ENCODE results near the gene GJB5. TPM values are rescaled to one million over a fixed set of nuclear protein-coding genes. Genes with fewer than 3 reads are reported as not detected.
A peak's percentile ranks its signal among the peaks of the same experiment; 100 is the strongest.
"Not testable (repeated sequence)": the region's sequence is repeated elsewhere in the genome, so short reads cannot be mapped to it uniquely, and the experiment has no call there.

The GJB5 gene
- polyA plus RNA-seq, 2 donors: 46.0 to 99.0 TPM

DNA sequence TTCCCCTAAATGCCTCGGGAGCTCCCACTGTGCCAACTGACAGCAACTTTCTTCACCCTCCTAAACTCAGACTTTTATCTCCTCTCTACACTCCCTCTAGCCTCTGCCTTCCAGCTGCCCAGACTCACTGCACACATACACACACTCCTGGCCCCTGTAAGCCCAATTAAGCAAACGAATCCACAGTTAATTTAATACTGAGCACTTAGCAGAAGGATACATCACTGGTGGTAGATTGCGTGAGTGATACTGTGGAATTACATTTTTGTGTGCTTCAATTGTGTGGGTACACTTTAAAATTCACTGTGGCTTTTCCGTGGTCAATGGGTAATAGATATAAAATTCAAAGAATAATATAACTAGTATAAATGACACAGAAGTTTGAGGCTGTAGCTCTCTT is 33.6 kb upstream of the GJB5 start:
- no peaks in the 10 kb centered on the region for H3K36me3 ChIP-seq (ENCODE audit: control insufficient read depth in 2 of 2, insufficient read depth in 2 of 2, low read length in 1 of 2)
- H3K4me3 ChIP-seq (ENCODE audit: low read depth in 1 of 2, low read length in 2 of 2): no peak overlapping the region
- 66 to 68% methylated on average over 4 of the region's 4 CpGs for WGBS, 2 donors
- no peaks in the 10 kb centered on the region for H3K9me3 ChIP-seq (ENCODE audit: control insufficient read depth in 2 of 2, insufficient read depth in 1 of 2, low read depth in 1 of 2, low read length in 1 of 2)
- H3K27me3 ChIP-seq (ENCODE audit: control insufficient read depth in 1 of 2, insufficient read depth in 2 of 2, low read length in 2 of 2): no peaks in the 10 kb centered on the region
- H3K4me1 ChIP-seq (ENCODE audit: control insufficient read depth in 2 of 2, insufficient read depth in 2 of 2, low read length in 1 of 2): no peaks in the 10 kb centered on the region
- no peak overlapping the region for H3K27ac ChIP-seq (ENCODE audit: low read depth in 2 of 2, low read length in 1 of 2)

DNA sequence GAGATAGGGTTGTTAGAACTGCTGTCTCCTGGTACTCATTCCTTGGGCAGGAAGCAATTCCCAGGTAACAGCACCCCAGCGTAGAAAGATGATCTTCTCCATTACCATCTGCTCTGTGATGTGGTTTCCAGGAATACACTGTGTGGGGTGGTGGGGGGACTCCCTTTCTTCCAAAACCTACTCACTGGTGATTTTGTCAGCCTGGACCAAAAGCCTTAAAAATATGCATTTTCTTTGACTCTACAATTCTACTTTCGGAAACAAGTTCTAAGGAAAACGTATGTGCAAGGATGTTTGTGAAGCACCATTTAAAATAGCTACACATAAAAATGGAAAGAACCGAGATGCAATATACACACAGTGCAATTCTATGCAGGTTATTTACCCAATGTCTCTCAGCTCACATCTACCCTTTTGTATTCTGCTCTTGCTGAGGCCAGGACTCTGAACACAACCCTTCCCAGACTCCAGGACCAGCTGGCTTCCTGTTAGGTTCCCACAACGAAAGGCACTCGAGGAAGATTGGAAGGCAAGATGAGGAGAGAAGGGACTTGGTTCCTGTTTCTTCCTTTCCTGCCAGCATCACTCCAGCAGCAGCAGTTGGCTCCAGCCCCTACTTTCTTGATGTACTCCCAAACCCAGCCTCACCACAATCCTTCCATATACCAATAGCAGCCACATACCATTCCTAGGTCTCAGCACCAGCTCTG is 33.0 kb upstream of the GJB5 start:
- H3K9me3 ChIP-seq (ENCODE audit: control insufficient read depth in 2 of 2, insufficient read depth in 1 of 2, low read depth in 1 of 2, low read length in 1 of 2): no peaks in the 10 kb centered on the region
- no peaks in the 10 kb centered on the region for H3K4me1 ChIP-seq (ENCODE audit: control insufficient read depth in 2 of 2, insufficient read depth in 2 of 2, low read length in 1 of 2)
- H3K4me3 ChIP-seq (ENCODE audit: low read depth in 1 of 2, low read length in 2 of 2): no peak overlapping the region
- 71 to 79% methylated on average over 6 of the region's 6 CpGs for WGBS, 2 donors
- H3K27ac ChIP-seq (ENCODE audit: low read depth in 2 of 2, low read length in 1 of 2): no peak overlapping the region
- H3K36me3 ChIP-seq (ENCODE audit: control insufficient read depth in 2 of 2, insufficient read depth in 2 of 2, low read length in 1 of 2): no peaks in the 10 kb centered on the region
- no peaks in the 10 kb centered on the region for H3K27me3 ChIP-seq (ENCODE audit: control insufficient read depth in 1 of 2, insufficient read depth in 2 of 2, low read length in 2 of 2)

DNA sequence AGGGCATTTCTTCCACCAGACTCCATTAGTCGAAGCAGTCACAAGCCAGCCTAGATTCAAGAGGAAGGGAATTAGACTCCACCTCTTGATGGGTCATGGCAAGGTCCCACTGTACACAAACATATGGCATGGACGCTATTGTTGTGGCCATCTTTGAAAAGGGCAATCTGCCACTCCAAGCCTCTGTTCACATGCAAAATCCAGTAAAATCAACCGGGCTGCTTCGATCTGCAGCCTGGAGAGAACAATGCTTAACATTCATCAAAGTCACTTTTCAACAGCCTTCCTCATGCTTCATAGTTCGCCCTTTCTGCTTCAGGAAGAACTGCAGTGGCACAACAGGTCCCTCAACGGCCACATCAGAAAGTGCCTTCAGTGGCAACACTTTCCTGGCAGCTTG is 28.0 kb upstream of the GJB5 start:
- Histone ChIP-seq H3K4me3 (ENCODE audit: low read depth in 1 of 2, low read length in 2 of 2) (no peak overlapping the region), H3K27me3 (ENCODE audit: control insufficient read depth in 1 of 2, insufficient read depth in 2 of 2, low read length in 2 of 2) (no peaks in the 10 kb centered on the region), H3K4me1 (ENCODE audit: control insufficient read depth in 2 of 2, insufficient read depth in 2 of 2, low read length in 1 of 2) (no peaks in the 10 kb centered on the region), H3K9me3 (ENCODE audit: control insufficient read depth in 2 of 2, insufficient read depth in 1 of 2, low read depth in 1 of 2, low read length in 1 of 2) (no peaks in the 10 kb centered on the region), H3K27ac (ENCODE audit: low read depth in 2 of 2, low read length in 1 of 2) (no peak overlapping the region), H3K36me3 (ENCODE audit: control insufficient read depth in 2 of 2, insufficient read depth in 2 of 2, low read length in 1 of 2) (no peaks in the 10 kb centered on the region)
- 48 to 60% methylated on average over 6 of the region's 6 CpGs for WGBS, 2 donors

DNA sequence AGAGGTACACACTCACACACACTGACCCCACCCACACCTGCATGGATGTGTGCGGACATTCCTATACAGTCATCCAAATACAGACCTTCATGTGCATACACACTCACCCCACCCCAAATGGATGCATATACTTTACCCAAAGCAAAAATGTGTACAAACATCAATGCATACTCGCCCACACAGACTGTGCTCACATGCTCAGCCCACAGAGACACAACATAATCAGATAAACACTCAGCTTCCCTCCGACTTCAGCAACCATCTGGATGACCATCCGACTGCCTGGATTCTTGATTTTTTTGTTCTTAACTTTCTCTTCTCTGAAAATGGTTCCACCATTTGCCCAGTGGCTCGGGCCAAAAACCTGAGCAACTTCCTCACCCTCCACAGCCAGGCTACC is 24.4 kb upstream of the GJB5 start:
- no peaks in the 10 kb centered on the region for H3K4me1 ChIP-seq (ENCODE audit: control insufficient read depth in 2 of 2, insufficient read depth in 2 of 2, low read length in 1 of 2)
- no peaks in the 10 kb centered on the region for H3K36me3 ChIP-seq (ENCODE audit: control insufficient read depth in 2 of 2, insufficient read depth in 2 of 2, low read length in 1 of 2)
- H3K27me3 ChIP-seq (ENCODE audit: control insufficient read depth in 1 of 2, insufficient read depth in 2 of 2, low read length in 2 of 2): no peaks in the 10 kb centered on the region
- no peak overlapping the region for H3K4me3 ChIP-seq (ENCODE audit: low read depth in 1 of 2, low read length in 2 of 2)
- H3K9me3 ChIP-seq (ENCODE audit: control insufficient read depth in 2 of 2, insufficient read depth in 1 of 2, low read depth in 1 of 2, low read length in 1 of 2): no peaks in the 10 kb centered on the region
- H3K27ac ChIP-seq (ENCODE audit: low read depth in 2 of 2, low read length in 1 of 2): no peak overlapping the region
- WGBS, 2 donors: 80 to 82% methylated on average over 5 of the region's 5 CpGs

DNA sequence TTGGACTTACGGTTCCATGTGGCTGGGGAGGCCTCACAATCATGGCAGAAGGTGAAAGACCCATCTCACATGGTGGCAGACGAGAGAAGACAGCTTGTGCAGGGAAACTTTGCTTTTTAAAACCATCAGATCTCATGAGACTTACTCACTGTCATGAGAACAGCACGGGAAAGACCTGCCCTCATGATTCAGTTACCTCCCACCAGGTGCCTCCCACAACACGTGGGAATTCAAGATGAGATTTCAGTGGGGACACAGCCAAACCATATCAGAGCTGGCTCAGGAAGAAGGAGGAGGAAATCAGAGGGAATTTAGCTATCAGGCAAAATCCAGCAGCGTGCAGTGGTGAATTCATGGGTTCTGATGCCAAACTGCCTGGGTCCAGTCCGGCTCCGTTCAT is 22.0 kb upstream of the GJB5 start:
- H3K27ac ChIP-seq (ENCODE audit: low read depth in 2 of 2, low read length in 1 of 2); H3K4me3 ChIP-seq (ENCODE audit: low read depth in 1 of 2, low read length in 2 of 2); H3K27me3 ChIP-seq (ENCODE audit: control insufficient read depth in 1 of 2, insufficient read depth in 2 of 2, low read length in 2 of 2); H3K36me3 ChIP-seq (ENCODE audit: control insufficient read depth in 2 of 2, insufficient read depth in 2 of 2, low read length in 1 of 2); H3K4me1 ChIP-seq (ENCODE audit: control insufficient read depth in 2 of 2, insufficient read depth in 2 of 2, low read length in 1 of 2); H3K9me3 ChIP-seq (ENCODE audit: control insufficient read depth in 2 of 2, insufficient read depth in 1 of 2, low read depth in 1 of 2, low read length in 1 of 2): not testable (repeated sequence)
- 69 to 75% methylated on average over 7 of the region's 7 CpGs for WGBS, 2 donors

DNA sequence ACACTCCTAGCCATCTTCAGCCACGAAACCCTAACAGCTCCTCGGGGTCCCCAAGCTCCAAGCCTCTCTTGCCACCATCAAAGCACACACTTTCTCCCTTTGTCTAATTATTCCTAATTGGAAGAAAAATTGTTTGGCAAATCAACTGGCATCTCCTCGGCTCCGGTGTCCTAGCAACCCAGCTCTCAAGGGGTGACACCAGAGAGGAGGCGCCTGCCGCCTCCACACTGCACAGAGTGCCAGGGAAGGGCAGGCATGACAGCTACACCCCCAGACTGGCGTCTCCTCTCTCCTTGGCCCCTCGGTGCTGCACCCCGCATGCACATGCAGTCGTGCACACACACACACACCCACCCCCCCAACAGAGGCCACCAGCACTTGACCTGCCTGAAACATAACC is 18.2 kb upstream of the GJB5 start:
- H3K4me1 ChIP-seq (ENCODE audit: control insufficient read depth in 2 of 2, insufficient read depth in 2 of 2, low read length in 1 of 2): no peaks in the 10 kb centered on the region
- no peaks in the 10 kb centered on the region for H3K36me3 ChIP-seq (ENCODE audit: control insufficient read depth in 2 of 2, insufficient read depth in 2 of 2, low read length in 1 of 2)
- 69 to 79% methylated on average over 10 of the region's 10 CpGs for WGBS, 2 donors
- H3K9me3 ChIP-seq (ENCODE audit: control insufficient read depth in 2 of 2, insufficient read depth in 1 of 2, low read depth in 1 of 2, low read length in 1 of 2): no peaks in the 10 kb centered on the region
- H3K27ac ChIP-seq (ENCODE audit: low read depth in 2 of 2, low read length in 1 of 2): no peak overlapping the region
- H3K27me3 ChIP-seq (ENCODE audit: control insufficient read depth in 1 of 2, insufficient read depth in 2 of 2, low read length in 2 of 2): no peaks in the 10 kb centered on the region
- H3K4me3 ChIP-seq (ENCODE audit: low read depth in 1 of 2, low read length in 2 of 2): no peak overlapping the region

DNA sequence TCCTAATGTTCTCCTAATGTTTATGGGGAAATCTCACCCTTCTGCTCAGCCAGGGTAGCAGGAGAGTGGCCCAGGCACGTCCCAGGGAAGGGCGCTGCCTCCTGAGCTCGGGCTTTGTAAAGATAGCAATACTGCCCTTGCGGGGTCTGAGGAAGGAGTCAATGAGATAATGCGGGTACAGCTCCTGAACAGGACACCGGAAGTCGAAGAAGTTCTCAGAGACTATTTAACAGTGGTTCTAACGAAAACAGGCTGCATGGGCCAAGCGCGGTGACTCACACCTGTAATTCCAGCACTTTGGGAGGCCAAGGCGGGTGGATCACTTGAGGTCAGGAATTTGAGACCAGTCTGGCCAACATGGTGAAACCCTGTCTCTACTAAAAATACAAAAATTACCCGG is 17.6 kb upstream of the GJB5 start:
- 81 to 83% methylated on average over 12 of the region's 12 CpGs for WGBS, 2 donors
- not testable (repeated sequence) for H3K4me1 ChIP-seq (ENCODE audit: control insufficient read depth in 2 of 2, insufficient read depth in 2 of 2, low read length in 1 of 2)

DNA sequence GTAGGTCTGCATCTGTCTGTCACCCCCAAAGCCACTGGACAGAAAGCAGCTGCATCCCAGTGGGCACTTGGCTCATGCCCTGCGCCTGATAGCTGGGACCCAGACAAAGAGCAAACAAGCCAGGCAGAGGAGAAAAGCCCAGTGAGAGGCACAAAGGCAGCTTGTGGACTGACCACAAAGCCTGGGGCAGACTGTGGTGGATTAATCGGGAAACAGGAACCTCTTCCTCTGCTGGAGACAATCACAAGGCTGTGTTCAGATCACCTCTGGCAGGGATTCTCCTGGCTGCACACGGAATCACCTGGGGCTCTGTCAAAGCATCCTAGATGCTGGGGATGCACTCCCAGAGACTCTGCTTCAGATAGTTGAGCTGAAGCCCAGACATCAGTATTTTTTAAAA is 15.2 kb upstream of the GJB5 start:
- Histone ChIP-seq H3K4me3 (ENCODE audit: low read depth in 1 of 2, low read length in 2 of 2) (no peak overlapping the region), H3K27me3 (ENCODE audit: control insufficient read depth in 1 of 2, insufficient read depth in 2 of 2, low read length in 2 of 2) (no peaks in the 10 kb centered on the region), H3K36me3 (ENCODE audit: control insufficient read depth in 2 of 2, insufficient read depth in 2 of 2, low read length in 1 of 2) (no peaks in the 10 kb centered on the region), H3K27ac (ENCODE audit: low read depth in 2 of 2, low read length in 1 of 2) (no peak overlapping the region), H3K4me1 (ENCODE audit: control insufficient read depth in 2 of 2, insufficient read depth in 2 of 2, low read length in 1 of 2) (no peaks in the 10 kb centered on the region), H3K9me3 (ENCODE audit: control insufficient read depth in 2 of 2, insufficient read depth in 1 of 2, low read depth in 1 of 2, low read length in 1 of 2) (no peaks in the 10 kb centered on the region)
- WGBS, 2 donors: 45 to 59% methylated on average over 3 of the region's 3 CpGs

More for the DNA sequence above, 17.6 kb upstream of the GJB5 start:
- H3K27me3 ChIP-seq (ENCODE audit: control insufficient read depth in 1 of 2, insufficient read depth in 2 of 2, low read length in 2 of 2); H3K36me3 ChIP-seq (ENCODE audit: control insufficient read depth in 2 of 2, insufficient read depth in 2 of 2, low read length in 1 of 2); H3K9me3 ChIP-seq (ENCODE audit: control insufficient read depth in 2 of 2, insufficient read depth in 1 of 2, low read depth in 1 of 2, low read length in 1 of 2); H3K27ac ChIP-seq (ENCODE audit: low read depth in 2 of 2, low read length in 1 of 2); H3K4me3 ChIP-seq (ENCODE audit: low read depth in 1 of 2, low read length in 2 of 2): not testable (repeated sequence)

DNA sequence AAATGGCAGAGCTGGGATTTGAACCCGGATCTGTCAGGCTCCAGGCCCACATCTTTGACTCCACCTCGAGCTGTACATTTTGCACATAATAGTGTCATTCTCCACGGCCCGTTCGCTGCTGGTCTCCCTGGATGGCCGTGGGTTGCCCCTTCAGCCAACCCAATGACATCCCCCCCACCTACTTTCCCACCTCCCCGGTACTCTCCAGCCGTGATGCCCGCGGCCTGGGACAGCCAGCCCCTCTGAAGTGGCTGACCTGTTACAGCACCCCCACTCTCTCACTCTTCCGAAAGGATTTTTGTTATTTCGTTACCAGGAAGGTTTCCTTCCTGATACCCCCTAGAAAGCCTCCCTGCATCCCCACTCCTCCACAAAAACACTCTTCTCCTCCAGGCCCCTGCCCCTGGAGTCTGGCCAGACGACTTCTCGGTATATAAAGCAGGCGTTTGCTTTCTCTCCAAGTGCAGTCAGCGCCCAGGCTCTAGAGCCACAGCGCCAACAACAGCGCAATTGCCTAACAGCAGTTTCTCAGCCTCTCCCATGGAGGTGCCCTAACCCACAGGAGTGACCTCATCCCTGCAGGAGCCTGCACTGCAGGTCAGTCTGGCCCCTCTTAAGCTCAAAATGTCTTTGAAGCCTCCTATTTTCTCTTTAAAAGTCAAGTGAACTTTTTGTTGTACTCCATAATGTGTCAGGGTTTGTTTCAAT is 14.5 kb upstream of the GJB5 start:
- peak overlapping the region in 1 of 2 donors; percentile 47 for H3K27ac ChIP-seq (ENCODE audit: low read depth in 2 of 2, low read length in 1 of 2)

More for the DNA sequence above, 14.5 kb upstream of the GJB5 start:
- Histone ChIP-seq H3K9me3 (ENCODE audit: control insufficient read depth in 2 of 2, insufficient read depth in 1 of 2, low read depth in 1 of 2, low read length in 1 of 2) (no peaks in the 10 kb centered on the region), H3K36me3 (ENCODE audit: control insufficient read depth in 2 of 2, insufficient read depth in 2 of 2, low read length in 1 of 2) (no peaks in the 10 kb centered on the region), H3K4me1 (ENCODE audit: control insufficient read depth in 2 of 2, insufficient read depth in 2 of 2, low read length in 1 of 2) (no peaks in the 10 kb centered on the region), H3K27me3 (ENCODE audit: control insufficient read depth in 1 of 2, insufficient read depth in 2 of 2, low read length in 2 of 2) (no peaks in the 10 kb centered on the region), H3K4me3 (ENCODE audit: low read depth in 1 of 2, low read length in 2 of 2) (no peak overlapping the region)
- WGBS, 2 donors: 56 to 58% methylated on average over 18 of the region's 18 CpGs
